Ecto neural progenitor cell (in vitro differentiated cells): Measurements from ENCODE around the gene NADK.

ENCODE experiments used
- DNase-seq: peaks from one replicate; pipeline ENCODE4 v3.0.0-alpha.2; 2018; ENCODE audit warnings: low spot score

The NADK gene

DNA sequence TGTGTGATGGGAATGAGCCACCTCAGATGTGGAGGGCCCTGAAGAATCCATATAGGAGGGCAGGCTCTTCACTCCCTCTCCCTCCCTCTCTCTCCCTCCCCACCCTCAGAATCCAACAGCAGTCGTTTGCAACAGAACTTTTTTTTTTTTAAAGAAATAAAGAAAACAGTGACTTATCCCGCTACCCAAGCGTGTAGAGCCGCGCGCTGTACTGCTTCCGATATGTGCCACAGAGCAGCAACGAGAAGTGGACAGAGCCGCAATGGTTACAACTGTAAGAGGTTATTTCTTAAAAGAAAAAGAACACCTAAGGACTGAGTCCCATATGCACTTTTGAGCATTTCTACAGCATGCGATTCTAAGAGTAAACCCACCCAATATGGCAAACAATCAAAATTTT lies 7.4 kb upstream of the NADK start:
- no peak for DNase-seq

DNA sequence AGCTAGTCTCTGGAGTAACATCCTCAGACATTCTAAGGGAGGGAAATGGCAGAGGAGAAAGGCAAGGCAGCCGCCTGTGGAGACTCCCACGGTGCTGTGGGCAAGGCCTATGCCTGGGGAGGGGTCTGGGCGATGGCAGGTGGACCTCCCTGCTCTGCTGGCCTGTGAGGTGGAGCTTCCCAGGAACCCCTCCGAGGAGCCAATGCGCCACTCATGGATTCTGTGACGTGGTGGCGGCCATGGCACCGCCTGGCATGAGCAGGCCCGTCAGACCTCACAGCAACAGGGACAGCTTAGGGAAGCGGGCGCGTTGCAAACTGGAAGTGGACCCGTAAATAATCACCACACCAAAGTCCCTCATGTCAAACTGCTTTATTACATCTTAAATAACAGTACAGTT lies 6.7 kb upstream of the NADK start:
- no peak for DNase-seq

DNA sequence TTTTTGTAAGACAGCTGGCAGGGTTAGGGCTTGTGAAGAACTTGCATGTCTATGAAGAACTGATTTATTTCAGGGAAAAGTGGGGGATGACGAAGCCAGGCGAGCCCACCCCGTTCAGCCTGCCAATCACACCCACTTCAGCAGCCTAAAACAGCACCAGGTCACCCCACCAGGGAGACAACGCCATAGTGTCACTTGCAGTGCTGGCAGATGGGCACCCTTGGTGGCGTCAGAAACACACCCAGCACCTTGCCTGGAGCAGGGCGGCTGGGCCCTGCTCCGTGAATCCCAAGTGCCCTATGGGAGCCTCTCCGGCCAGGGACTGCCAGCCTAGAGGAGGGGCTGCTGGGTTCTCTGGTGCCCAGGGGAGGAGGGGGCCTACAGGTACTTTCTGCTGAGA lies 5.0 kb upstream of the NADK start:
- no peak for DNase-seq

DNA sequence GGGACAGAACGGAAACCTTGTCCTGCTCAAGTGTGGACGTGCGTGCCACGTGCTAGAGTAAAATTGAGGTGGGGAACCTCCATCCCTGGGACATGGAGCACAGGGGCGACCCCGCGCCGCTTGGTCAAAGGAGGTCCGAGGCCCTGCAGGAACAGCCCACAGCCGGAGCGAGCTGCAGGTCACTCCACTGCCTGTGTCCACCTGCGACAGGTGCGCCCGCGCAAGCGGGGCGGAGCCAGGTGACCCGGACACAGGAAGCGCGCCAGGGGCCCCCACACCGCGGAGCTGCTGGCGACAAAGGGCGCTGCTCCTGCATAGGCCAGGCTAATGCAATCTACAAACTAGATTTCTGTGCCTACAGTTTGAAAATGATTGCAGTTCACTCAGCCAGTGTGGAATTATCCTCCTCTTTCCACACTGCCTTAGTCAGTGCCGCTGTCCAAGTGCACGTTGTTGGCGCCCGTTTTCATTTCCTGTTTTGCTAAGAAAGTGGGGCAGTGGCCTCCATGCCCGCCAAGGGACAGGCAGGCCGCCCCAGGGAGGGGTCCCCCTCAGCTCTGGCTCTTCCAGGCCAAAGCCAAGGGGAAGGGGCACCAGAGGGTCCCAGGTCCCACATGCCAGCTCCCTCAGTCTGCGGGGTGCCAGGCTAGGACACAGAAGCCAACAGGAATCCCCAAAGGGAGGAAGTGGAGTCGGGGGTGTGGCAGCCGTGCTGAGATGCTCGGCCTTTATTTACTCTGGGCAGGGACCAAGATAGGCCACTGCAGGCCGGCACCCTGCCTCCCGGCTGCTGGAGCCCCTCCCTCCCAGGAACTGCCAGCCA lies 4.3 kb upstream of the NADK start:
- DNase-seq = no peak

DNA sequence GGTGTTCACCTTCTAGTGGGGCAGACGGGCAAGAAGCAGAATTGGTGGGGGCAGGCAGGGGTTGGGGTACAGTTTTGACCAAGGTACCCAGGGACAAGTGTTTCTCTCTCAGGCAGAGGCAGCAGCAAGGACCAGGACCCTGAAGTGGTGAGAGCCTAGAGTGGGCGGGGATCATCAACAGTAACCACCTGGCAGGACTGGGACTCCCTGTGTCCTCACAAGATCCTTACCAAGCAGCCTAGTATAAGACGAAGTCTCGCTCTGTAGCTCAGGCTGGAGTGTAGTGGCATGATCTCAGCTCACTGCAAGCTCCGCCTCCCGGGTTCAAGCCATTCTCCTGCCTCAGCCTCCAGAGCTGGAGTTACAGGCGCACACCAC lies 3.2 kb upstream of the NADK start:
- DNase-seq = no peak

DNA sequence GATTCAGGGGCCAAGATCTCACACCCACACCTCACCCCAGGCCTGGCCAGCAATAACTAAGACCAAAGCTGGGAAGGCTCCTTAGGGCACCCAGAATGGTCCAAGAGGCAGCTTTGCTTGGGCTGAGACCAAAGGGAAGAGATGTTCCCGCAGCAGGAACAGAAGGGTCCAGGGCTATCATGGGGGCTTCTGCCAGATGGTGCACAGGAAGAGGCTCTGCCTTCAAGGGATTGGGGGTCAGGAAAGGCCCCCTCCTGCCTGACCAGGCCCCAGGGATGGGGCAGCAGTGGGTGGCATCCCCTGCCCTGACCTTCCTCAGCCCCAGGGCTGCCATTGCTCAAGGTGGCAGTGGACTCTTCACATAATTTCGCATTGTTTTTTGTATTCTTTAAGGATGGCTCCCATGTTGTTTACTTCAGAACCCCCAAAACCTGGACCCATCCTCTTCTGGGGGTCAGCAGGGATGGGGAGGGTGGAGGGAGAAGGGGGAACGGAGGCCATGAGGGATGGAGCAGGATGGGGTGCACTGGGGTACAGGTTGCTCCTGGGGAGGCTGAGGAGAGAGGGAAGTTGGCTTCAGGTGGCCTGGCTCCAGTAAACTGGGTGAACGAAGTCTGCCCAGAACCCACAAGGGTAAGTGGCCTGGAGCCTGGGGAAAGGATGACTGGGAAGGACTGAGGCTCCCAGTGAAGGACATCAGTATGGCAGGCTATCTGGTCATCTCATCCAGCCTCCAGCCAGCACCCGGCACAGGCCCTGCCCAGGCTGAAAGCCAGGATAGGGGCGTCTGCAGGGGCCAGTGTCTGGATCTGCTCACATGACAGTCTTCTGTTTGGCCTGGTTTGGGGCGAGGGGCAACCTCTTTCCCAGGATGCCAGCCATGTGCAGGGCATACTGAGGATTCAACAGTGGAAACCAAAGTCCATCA lies 2.6 kb upstream of the NADK start:
- no peak for DNase-seq

DNA sequence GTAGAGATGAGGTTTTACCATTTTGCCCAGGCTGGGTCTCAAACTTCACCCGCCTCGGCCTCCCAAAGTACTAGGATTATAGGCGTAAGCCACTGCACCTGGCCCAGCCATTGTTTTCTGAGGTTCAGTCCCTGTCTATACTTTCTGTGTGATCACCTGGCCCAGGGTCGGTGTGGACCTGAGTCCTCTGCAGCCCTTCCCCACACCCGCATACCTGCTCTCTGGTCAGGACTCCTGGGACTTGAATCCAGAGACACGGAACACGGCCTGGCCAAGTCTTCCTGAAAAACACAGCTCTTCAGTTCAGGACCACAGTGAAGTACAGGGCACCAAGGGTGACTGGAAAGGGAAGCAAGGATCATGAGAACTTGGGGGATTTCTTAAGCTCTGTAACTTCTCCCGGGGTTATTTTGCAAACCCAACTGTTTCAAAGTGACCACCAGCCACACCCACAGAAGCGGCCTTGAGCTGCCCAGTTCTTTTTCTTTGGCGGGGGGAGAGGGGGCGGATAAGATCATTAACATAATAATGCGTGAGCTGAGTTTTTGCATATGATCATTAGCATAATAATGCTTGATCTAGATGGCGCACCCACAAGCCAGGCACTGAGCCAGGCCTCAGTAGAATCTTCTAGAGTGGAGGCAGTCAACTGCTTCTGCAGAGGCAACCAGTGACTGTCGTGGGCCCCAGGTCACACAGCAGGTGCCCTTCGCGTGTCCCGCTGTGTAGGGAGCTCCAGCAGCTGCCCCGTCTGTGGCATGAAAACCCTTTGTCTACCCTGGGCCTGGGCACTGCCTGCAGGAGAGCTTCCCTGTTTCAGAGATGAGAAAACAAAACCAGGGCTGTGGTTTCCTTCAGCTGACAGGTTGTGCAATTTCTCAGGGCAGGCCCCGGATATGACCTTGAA lies 1.7 kb upstream of the NADK start:
- DNase-seq = no peak

DNA sequence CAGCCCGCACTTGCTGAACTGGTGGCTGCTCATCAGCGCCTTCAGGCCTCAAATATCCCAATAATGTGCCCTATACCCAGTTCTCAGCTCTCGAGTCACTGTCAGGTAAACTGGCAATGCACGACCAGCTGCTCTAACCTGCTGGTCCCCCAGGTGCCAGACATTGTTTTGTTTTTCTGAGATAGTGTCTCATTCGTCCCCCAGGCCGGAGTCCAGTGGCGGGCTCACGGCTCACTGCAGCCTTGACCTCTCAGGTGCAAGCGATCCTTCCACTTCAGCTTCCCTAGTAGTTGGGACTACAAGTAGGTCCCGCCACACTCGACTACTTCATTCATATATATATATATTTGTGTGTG lies 1.0 kb upstream of the NADK start:
- DNase-seq = no peak

DNA sequence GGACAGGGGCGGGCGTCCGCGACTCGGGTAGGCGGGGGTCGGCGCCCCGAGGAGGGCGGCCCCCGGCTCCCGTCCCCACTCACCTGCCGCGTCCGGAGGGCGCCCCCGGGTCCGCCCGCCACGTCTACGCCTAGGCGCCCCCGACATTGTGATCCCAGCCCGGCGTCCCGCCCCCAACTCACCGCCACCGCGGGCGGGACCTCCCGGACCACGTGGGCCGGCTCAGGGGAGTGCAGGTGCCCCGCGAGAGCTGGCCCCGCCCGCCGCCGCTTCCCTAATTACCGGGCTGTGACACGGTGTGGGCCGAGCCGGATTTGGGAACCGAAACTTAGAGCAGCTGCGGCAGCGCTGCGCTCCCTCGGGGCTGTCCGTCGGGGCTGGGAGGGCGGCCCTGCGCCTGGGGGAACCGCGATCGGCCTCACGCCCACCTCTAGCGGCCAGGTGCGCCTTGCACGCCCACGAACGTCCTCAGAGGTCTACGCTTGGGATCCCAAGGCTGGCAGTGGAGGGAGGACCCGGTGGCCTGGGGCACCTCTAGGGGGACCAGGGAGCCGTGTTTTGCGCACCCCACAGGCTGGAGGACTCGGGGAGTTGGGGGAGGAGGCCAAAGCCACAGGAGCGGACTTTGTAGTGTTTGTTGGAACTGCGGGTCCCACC lies 521 bp upstream of the NADK start:
- DNase-seq = peak; percentile 84

DNA sequence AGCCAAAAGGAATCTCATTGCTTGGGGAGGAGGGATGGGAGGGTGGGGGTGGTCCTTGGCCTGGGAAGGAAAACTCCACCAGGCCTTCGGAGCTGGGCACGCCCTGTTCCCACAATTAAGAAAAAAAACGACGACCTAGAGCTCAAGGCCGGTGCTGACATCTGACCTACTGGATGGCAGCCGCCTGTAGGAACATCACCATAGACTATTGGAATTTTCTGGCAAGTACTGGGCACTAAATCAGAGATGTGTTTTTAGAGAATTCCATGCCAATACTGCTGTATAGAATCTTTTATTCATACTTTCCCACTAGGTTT lies 729 bp downstream of the NADK start:
- DNase-seq = no peak

DNA sequence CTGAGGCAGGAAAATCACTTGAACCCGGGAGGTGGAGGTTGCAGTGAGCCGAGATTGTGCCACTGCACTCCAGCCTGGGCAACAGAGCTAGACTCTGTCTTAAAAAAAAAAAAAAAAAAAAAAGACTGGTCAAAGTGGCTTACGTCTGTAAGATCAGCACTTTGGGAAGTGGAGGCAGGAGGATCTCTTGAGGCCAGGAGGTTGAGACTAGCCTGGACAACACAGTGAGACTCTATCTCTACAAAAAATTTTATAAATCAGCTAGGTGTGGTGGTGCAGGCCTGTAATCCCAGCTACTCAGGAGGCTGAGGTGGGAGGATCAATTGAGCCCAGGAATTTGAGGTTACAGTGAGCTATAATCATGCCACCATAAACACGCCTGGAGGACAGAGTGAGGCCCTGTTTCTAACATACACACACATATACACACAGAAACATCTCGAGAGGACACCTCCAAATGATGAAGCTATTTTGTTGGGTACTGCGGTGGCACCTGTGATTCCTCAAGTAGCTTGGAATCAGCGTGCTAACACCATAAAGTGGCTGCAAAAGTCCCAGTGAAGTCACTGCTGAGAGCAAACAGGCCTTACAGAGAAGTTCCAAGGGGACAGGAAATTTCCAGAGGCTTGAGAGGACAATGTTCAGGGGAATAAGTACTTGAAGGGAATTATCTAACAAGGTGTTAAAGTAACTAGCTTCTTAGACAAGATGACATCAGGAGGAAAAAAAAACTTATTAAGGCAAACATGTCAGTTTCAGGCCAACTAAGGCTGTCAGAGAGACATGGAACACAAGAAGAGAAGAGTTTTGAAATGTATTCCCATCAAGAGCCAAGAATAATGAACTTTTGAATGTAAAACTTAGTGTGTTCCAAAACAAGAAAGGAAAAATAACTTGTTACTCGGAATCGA lies 1.3 kb downstream of the NADK start:
- DNase-seq = no peak

DNA sequence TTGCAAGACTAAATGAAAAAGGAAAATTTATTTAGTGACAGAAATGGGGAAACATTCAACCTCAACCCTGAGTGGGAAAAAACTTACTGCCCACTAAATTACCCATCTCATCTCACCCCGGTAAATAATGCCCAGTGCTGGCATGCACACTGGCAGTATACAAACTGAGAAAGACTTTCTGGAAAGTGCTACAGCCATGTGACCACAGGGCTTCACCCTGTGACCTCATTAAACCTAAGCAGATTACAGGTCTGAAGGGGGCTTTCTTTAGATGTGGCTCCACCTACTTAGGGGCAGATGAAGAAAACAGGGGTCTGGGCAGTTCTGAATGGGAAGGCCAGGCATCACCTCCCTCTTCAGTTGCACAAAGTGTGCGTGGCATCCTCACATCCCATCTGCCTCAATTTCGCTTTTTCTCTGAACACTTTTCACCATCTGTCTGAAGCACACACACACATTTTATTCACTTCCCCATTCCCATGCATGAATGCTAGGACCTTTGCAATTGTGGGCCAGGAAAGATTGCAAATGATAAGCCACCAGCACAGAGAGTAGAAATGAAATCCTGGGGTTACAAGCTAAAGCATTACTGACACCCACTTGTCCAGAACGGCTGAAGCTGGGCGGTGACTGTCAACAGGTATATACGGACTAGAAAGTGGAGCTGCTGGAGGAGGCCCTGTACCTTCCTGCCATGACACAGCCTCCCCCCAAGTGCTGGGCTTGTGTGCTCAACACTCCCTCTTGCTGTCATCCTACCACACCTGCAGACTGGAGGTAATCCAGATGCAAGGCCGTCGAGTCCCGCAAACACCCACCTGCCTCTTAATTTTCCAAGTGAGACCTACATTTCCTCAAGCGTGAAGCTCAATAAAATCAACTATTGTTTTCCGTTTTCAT lies 2.7 kb downstream of the NADK start:
- no peak for DNase-seq

DNA sequence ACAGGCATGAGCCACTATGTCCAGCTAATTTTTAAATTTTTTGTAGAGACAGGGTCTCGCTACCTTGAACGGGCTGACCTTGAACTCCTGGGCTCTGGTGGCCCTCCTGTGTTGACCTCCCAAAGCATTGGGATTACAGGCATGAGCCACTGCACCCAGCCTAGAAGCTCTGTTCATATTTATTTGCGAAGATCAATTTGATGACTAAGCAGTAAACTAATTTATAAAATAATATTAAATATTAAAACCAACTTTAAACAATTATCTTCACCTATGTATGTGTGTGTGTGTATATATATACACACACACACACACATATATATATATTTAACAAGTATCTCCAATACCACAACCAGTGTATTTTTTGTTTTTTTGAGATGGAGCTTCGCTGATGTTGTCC lies 4.4 kb downstream of the NADK start:
- no peak for DNase-seq

DNA sequence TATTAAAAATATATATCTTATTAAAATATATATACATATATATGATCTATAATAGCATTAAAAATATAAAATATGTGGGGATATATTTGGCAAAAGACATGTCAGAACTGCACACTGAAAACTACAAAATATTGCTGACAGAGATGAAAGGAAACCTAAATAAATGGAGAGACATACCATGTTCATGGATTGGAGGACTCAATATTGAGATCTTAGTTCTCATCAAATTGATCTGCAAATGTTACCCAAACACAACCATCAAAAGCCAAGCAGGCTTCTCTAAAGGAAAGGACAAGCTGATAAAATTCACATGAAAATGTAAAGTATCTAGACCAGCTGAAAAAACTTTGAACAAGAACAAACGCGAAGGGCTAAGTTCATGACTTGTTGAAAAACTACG lies 7.2 kb downstream of the NADK start:
- no peak for DNase-seq

DNA sequence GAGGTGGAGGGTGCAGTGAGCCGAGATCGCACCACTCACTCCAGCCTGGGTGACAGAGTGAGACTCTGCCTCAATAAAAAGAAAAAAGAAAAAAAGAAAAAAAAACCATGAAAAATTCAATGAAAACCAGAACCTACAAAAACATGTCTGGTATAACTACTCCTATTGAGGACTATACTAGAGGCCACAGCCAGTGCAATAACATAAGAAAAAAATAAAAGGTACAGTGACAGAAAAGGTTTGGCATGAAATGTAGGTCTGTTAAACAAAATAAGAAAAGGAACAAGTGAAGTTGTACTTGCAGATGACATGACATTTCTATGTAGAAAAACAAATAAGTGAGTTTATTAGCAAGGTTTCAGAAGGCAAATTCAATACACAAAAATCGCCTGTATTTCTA lies 8.2 kb downstream of the NADK start:
- no peak for DNase-seq

DNA sequence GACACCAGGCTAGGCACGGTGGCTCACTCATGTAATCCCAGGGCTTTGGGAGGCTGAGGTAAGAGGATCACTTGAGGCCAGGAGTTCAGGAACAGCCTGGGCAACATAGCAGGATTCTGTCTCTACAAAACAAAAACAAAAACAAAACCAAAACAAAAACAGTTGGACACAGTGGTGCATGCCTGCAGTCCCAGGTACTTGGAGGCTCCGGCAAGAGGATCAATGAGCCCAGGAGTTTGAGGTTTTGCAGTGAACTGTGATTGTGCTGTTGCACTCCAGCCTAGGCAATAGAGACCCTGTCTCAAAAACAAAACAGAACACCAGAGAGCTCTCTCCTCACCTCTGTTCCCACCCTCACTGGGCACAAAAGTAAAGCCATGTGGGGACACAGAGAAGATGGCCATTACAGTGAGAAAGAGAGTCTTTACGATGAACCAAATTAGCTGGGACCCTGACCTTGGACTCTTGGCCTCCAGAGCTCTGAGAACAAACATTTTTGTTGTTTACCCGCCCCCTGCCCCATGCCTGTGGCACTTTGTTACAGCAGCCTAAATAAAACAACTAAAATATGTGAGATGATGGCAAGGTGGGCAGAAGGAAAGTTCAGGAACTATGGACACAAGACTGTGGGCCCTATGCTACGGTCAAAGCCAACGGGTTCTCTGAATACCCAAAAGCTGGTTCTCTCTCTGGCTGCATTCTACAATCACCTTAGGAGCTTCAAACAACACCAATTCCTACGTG lies 9.8 kb downstream of the NADK start:
- DNase-seq = no peak

DNA sequence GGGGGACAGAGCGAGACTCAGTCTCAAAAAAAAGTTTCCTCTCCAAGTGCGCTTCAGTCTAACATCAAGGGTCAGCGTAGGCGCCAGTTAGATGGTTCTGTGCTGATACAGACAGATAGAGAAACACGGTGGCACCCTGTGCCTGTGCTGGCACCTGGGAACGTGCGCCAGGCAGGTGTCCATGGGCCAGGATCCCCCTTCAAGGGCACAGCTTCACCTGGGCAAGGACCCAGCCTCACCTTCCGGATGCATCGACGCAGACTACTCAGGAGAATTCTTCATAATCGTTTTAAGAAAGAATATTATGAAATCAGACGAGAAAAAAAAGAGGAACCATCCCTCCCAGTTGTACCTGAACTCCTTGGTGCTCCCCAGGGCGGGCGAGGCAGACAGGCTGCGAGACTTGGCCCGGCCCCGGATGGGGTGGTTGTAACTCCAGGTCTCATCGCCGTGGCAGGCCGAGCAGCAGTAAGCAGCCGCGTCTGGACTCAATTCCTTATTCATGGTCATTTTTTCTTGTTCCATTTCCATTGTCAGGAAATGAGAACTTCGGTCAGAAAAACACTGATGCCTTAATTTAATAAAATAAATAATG lies 13.3 kb downstream of the NADK start:
- no peak for DNase-seq

DNA sequence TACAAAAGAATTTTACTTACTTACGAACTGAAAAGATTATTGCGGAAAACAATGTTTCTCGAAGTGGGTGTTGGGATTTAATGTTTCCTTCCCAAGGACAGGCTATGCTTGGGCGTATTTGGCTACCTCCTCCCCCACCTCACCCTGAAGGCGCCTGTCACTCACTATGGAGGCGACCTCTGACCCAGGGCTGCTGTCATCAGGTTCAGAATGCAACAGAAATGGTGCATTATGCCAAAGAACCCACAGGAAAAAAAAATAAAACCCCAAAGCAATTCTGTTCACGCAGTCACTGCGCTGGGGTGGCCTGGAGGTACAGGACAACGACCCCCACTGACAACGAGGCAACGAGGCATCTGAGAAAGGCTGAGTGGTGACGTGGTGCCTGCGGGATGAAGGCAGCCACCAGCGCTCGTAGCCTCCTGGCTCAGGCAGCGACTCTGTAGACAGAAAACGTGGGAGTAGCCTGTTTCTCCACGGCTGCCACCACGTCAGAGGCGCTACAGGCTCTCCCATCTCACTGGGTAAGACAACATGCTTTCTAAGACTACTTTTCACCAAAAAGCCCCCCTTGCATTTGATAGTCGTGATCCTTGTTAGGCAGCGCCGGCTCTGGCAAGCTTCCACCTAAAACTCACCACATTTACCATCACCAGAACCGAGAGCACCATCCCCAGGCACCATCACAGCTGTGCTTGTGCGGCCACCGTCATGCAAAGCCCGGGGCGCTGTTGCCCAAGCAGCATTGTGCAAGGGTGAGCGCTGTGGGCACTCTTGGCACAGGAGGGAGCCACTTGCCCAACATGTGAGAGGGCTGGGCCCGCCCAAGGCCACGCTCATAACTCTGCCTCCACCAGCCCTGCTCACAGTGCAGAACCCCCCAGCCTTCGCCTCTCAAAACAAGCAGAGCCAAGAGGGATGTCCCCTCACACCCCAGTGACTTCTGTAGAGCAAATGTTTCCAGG lies 14.3 kb downstream of the NADK start:
- DNase-seq = no peak
